HepG2 (cell line): ENCODE measurements around the gene INTS12. TPM values are rescaled to one million over a fixed set of nuclear protein-coding genes. Genes with fewer than 3 reads are reported as not detected.
A peak's percentile ranks its signal among the peaks of the same experiment; 100 is the strongest.

Experiments
- ARHGAP35 ChIP-seq: sonication (generic); formaldehyde crosslinking; IDR thresholded peaks from 2 replicates; pipeline ENCODE4 v1.9.0; 2022; ENCODE audit warnings: mild to moderate bottlenecking, inconsistent platforms, moderate library complexity, missing genetic modification reagents, borderline replicate concordance
- FOXO4 ChIP-seq: sonication (generic); formaldehyde crosslinking; conservative IDR thresholded peaks from 2 replicates; pipeline ENCODE4 v1.8.1; 2023; ENCODE audit warnings: missing genetic modification reagents
- GTF2F1 ChIP-seq: fragments of 150-350 bp; IDR thresholded peaks from 2 replicates; pipeline ENCODE4 v1.6.1; 2014; ENCODE audit warnings: low read length
- KDM4B ChIP-seq: sonication (generic); formaldehyde crosslinking; IDR thresholded peaks from 2 replicates; pipeline ENCODE4 v1.4.0; 2020; ENCODE audit warnings: missing genetic modification reagents
- LRRFIP1 ChIP-seq: sonication (generic); formaldehyde crosslinking; conservative IDR thresholded peaks from 2 replicates; pipeline ENCODE4 v1.4.0; 2020; ENCODE audit warnings: missing genetic modification reagents
- NFE2 ChIP-seq: sonication (generic); formaldehyde crosslinking; IDR thresholded peaks from 2 replicates; pipeline ENCODE4 v1.4.0; 2020; ENCODE audit warnings: missing genetic modification reagents
- PITX1 ChIP-seq: sonication (generic); formaldehyde crosslinking; IDR thresholded peaks from 2 replicates; pipeline ENCODE4 v1.5.1; 2020; ENCODE audit warnings: mild to moderate bottlenecking, missing genetic modification reagents
- RBM39 ChIP-seq: fragments of 200-400 bp; formaldehyde crosslinking; IDR thresholded peaks from one replicate; pipeline ENCODE4 v1.6.1; 2018; ENCODE audit warnings: antibody characterized with exemption, mild to moderate bottlenecking, low read depth, low read length; ENCODE audit not compliant: poor library complexity, severe bottlenecking
- REPIN1 ChIP-seq: sonication (generic); formaldehyde crosslinking; IDR thresholded peaks from 2 replicates; pipeline ENCODE4 v1.8.0; 2022; ENCODE audit warnings: missing genetic modification reagents, low read depth, mild to moderate bottlenecking, borderline replicate concordance
- SIX1 ChIP-seq: sonication (generic); formaldehyde crosslinking; IDR thresholded peaks from 2 replicates; pipeline ENCODE4 v1.4.0; 2020; ENCODE audit warnings: missing genetic modification reagents, borderline replicate concordance
- SKI ChIP-seq: fragments of 450-650 bp; IDR thresholded peaks from one replicate; pipeline ENCODE4 v1.6.1; 2018; ENCODE audit warnings: mild to moderate bottlenecking; ENCODE audit not compliant: partially characterized antibody
- SMYD3 ChIP-seq: sonication (generic); formaldehyde crosslinking; IDR thresholded peaks from 2 replicates; pipeline ENCODE4 v1.8.1; 2023; ENCODE audit warnings: mild to moderate bottlenecking, missing genetic modification reagents
- SOX13 ChIP-seq, 3 experiments: fragments of 450-650 bp in 1 of 3; sonication (generic) in 1 of 3; formaldehyde crosslinking in 1 of 3; IDR thresholded peaks in 2 of 3; conservative IDR thresholded peaks in 1 of 3; 2 replicates each; pipeline versions ENCODE4 v1.5.0 to v1.6.1; 2016 to 2020; ENCODE audit warnings: antibody characterized with exemption in 1 of 3, mild to moderate bottlenecking in 1 of 3, missing compliant biosample characterization in 1 of 3, missing genetic modification reagents in 1 of 3, moderate library complexity in 1 of 3
- TFDP1 ChIP-seq: IDR thresholded peaks from 2 replicates; pipeline ENCODE4 v1.6.1; 2016; ENCODE audit warnings: missing compliant biosample characterization, missing genetic modification reagents, borderline replicate concordance
- ZBTB3 ChIP-seq: sonication (generic); formaldehyde crosslinking; IDR thresholded peaks from 2 replicates; pipeline ENCODE4 v1.4.0; 2020; ENCODE audit warnings: low read depth, mild to moderate bottlenecking, moderate library complexity, missing genetic modification reagents, borderline replicate concordance
- ZBTB44 ChIP-seq: sonication (generic); formaldehyde crosslinking; IDR thresholded peaks from 2 replicates; pipeline ENCODE4 v1.4.0; 2020; ENCODE audit warnings: missing genetic modification reagents
- ZKSCAN1 ChIP-seq: fragments of 150-350 bp; IDR thresholded peaks from 2 replicates; pipeline ENCODE4 v1.6.1; 2014; ENCODE audit warnings: low read length
- ZNF556 ChIP-seq: sonication (generic); formaldehyde crosslinking; IDR thresholded peaks from 2 replicates; pipeline ENCODE4 v1.4.0; 2020; ENCODE audit warnings: mild to moderate bottlenecking, missing genetic modification reagents, borderline replicate concordance
- ZNF619 ChIP-seq: sonication (generic); formaldehyde crosslinking; IDR thresholded peaks from 2 replicates; pipeline ENCODE4 v1.4.0; 2020; ENCODE audit warnings: mild to moderate bottlenecking, missing genetic modification reagents
- ZNF781 ChIP-seq: sonication (generic); formaldehyde crosslinking; IDR thresholded peaks from 2 replicates; pipeline ENCODE4 v1.5.1; 2020; ENCODE audit warnings: borderline replicate concordance, mild to moderate bottlenecking, missing genetic modification reagents; ENCODE audit errors: not compliant biosample characterization
- ZSCAN25 ChIP-seq: sonication (generic); formaldehyde crosslinking; IDR thresholded peaks from 2 replicates; pipeline ENCODE4 v1.8.0; 2022; ENCODE audit warnings: mild to moderate bottlenecking, missing genetic modification reagents
- polyA plus RNA-seq, 8 experiments: library from polyadenylated mRNA; depleted of rRNA in 3 of 8; stranded (reverse) in 7 of 8; unstranded in 1 of 8; fragments of >200 nt; fragmentation: Illumina TruSeq in 4 of 8; extraction: Trizol in 4 of 8; gene quantifications; 2 replicates each; pipeline versions ENCODE4 v1.2.1 to v1.2.3, GENCODE V29; 2011 to 2016; ENCODE audit warnings: low read depth in 4 of 8, missing spikeins in 1 of 8, mixed read lengths in 1 of 8; ENCODE audit not compliant: insufficient read depth in 1 of 8
- total RNA-seq, 5 experiments: library from RNA; depleted of rRNA; stranded (reverse); fragments of >200 nt; fragmentation: Illumina TruSeq; extraction: Trizol; gene quantifications; 2 replicates each; pipeline ENCODE4 v1.2.3, GENCODE V29; 2016; ENCODE audit warnings: low read depth in 1 of 5

Gene INTS12
- total and polyA plus RNA-seq, 2 of the 13 experiments (the other 11 are each of a cell fraction or from before 2014, with no cell fraction given), result 20.2 to 21.1 TPM

- peak; percentile 75 for TF ChIP-seq ZSCAN25 (CRISPR knock-in tag)
- peak; percentile 83 for TF ChIP-seq ARHGAP35 (CRISPR knock-in tag)
- peak; percentile 73 for TF ChIP-seq ZKSCAN1
- 0 out of 2 replicates have a peak, but pooled peaks have one; percentile 36 for TF ChIP-seq FOXO4 (CRISPR knock-in tag)
- no peak for TF ChIP-seq SOX13 (IDR thresholded peaks at IDR 0.05)
- peak in 1 of 2 experiments; percentile 78; a peak in 2 of 4 replicates for TF ChIP-seq SOX13 (CRISPR knock-in tag; conservative IDR thresholded peaks at IDR 0.05 in 1 of 2, IDR thresholded peaks at IDR 0.05 in 1 of 2)
- peak; percentile 79 for TF ChIP-seq SIX1 (CRISPR knock-in tag)
- peak; percentile 94 for TF ChIP-seq RBM39
- peak; percentile 77 for TF ChIP-seq SKI
- peak; percentile 99 for TF ChIP-seq REPIN1 (CRISPR knock-in tag)
- TF ChIP-seq GTF2F1, result peak; percentile 74; the same call in 1 of the 2 replicates
- TF ChIP-seq ZBTB3 (CRISPR knock-in tag), result peak; percentile 70; the same call in 1 of the 2 replicates
- no peak for TF ChIP-seq ZNF619 (CRISPR knock-in tag)
- TF ChIP-seq SMYD3 (CRISPR knock-in tag), result no peak; the same call in none of the 2 replicates
- peak; percentile 93; the same call in 1 of the 2 replicates for TF ChIP-seq TFDP1 (CRISPR knock-in tag)
- TF ChIP-seq PITX1, result peak; percentile 85
- TF ChIP-seq LRRFIP1 (CRISPR knock-in tag), result no peak
- peak; percentile 95 for TF ChIP-seq KDM4B
- peak; percentile 89; the same call in 1 of the 2 replicates for TF ChIP-seq ZBTB44 (CRISPR knock-in tag)
- peak; percentile 99 for TF ChIP-seq ZNF556 (CRISPR knock-in tag)
- peak; percentile 56; the same call in 1 of the 2 replicates for TF ChIP-seq NFE2 (CRISPR knock-in tag)
- TF ChIP-seq ZNF781 (CRISPR knock-in tag), result no peak
Observed at GRCh38 chr4:105708181-105709080, at the start of gene INTS12, which contains the start of gene GSTCD (continued).
